ENCODE data around the gene WWOX.

Gene WWOX

DNA sequence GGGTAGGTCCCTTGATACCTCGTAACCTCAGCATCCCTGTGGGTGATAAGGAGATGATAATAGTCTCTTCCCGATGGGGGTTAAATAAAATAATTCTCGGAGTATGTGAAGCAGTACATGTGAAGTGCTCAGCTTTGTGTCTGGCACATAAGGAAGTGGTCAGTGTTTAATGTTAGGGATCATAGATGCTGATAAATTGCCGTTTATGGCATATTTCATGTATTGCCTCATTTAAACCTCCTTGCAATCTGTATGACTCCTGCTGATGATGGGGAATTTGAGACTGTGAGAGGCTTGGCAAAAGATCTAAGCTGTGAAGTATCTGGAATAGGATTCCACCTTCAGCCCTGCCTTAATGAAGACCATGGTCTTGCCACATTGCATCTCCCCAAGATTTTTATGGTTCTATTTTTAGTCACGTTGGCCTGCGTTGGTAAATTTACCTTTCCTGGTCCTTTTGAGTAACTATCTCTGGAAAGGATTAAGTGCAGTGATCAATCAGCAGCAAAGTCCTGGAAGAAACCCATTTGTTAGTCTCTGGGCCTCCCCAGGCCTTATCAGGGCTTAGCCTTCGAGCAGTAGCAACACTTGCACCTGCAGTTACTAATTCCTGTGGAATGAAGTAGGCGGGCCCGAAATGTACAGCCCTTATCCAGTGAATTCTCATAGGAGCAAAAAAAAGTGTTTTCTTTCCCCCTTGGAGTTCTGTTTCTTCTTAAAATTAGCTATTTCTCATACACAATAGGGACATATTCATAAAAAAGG, 144.9 kb downstream of the WWOX start:
- DNase-seq = no peak
- in situ Hi-C loops (cut with MboI; ENCODE audit: low pct_unique_long_range_greater_than_20kb, low sequenced_read_pairs) = no loop called here

DNA sequence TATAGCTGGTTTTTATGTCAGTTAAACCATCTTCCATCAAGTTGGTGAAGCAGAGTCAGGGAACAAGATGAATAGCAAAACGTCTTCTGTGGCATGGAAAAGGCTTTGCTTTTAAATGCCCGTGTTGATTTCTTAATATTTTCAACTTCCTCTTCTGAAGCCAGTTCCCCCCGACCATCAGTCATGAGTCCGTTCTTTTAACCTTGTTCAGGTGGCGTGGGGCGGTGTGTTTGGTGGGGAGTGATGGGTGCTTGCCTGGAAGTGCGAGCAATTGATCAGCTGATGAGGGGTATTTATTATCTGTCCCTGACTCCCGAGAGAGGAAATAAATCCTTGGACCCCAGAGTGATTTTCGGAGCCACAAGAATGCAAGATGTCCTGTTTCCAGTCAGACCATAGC, 147.1 kb downstream of the WWOX start:
- DNase-seq = no peak
- in situ Hi-C loops (cut with MboI; ENCODE audit: low pct_unique_long_range_greater_than_20kb, low sequenced_read_pairs) = no loop called here

GRCh38 chr16:78249056-78249455, 149.6 kb downstream of the WWOX start:
- DNase-seq = no peak
- in situ Hi-C loops (cut with MboI; ENCODE audit: low pct_unique_long_range_greater_than_20kb, low sequenced_read_pairs) = no loop called here

DNA sequence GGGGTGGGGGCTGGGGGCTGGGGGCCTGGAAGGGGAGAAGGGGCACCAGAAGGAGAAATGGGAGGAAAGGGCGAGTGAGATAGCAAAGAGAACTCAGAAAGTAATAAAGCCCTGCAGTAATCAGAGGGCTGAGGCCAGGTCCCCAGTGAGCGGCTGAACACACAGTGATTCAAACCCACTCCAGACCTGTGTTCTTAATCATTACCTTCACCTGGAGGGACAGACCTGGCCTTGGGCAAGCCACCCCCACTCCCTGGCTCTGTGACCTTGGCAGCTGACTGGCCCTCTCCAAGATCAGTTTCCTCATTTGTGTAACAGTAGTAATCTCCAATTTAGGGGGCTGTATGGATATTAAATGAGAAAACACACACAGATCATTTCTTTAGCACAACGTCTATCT, 150.4 kb downstream of the WWOX start:
- DNase-seq = no peak

GRCh38 chr16:78251115-78251514, 151.7 kb downstream of the WWOX start:
- in situ Hi-C loops (cut with MboI; ENCODE audit: low pct_unique_long_range_greater_than_20kb, low sequenced_read_pairs) = no loop called here
- DNase-seq = no peak

More for the DNA sequence above, 150.4 kb downstream of the WWOX start:
- in situ Hi-C loops (cut with MboI; ENCODE audit: low pct_unique_long_range_greater_than_20kb, low sequenced_read_pairs) = no loop called here

DNA sequence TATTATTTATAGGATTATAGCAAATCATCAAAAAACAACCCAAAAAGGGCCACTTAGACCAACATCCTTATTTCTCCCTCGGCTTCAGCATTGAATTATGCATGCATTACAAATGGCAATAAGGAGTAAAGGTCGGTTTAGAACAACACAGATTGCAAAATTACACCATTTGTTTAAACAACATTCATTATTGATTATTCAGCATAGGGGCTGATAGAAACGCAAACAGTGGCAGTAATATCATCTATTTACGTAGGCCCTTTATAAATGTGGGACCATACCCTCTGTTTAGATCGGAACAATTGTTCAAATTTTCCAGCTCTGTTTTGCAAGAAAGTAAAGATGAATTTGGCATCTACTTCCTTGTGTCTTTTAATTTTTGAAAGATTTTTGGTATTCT, 153.3 kb downstream of the WWOX start:
- in situ Hi-C loops (cut with MboI; ENCODE audit: low pct_unique_long_range_greater_than_20kb, low sequenced_read_pairs) = no loop called here

GRCh38 chr16:78254841-78255240, 155.4 kb downstream of the WWOX start:
- in situ Hi-C loops (cut with MboI; ENCODE audit: low pct_unique_long_range_greater_than_20kb, low sequenced_read_pairs) = no loop called here
- DNase-seq = no peak

More for the DNA sequence above, 153.3 kb downstream of the WWOX start:
- DNase-seq = no peak

- DNase-seq = no peak
- in situ Hi-C loops (cut with MboI; ENCODE audit: low pct_unique_long_range_greater_than_20kb, low sequenced_read_pairs) = no loop called here
Measured at GRCh38 chr16:78256686-78257375, 157.4 kb downstream of the WWOX start.

DNA sequence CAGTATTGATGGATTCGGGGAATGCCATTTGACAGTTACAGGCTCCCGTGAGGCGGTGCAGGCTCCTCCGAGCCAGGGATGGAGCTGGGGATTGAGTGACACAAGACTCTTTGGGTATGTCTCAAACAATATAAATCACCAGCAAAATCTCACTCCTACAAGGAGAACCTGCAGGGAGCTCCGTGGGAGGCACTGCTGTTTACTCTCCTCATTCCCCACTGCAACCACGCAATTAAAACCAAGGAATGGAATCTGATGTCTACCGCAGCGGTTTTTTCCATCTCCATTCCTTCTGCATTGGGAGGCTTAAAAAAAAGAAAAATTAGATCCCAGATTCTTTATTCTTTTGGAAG, 157.9 kb downstream of the WWOX start:
- in situ Hi-C loops (cut with MboI; ENCODE audit: low pct_unique_long_range_greater_than_20kb, low sequenced_read_pairs) = no loop called here
- no peak for DNase-seq

- DNase-seq = no peak
- in situ Hi-C loops (cut with MboI; ENCODE audit: low pct_unique_long_range_greater_than_20kb, low sequenced_read_pairs) = no loop called here
Measured at GRCh38 chr16:78258375-78259065, 159.1 kb downstream of the WWOX start.

GRCh38 chr16:78259873-78260272, 160.4 kb downstream of the WWOX start:
- no peak for DNase-seq
- in situ Hi-C loops (cut with MboI; ENCODE audit: low pct_unique_long_range_greater_than_20kb, low sequenced_read_pairs) = no loop called here

DNA sequence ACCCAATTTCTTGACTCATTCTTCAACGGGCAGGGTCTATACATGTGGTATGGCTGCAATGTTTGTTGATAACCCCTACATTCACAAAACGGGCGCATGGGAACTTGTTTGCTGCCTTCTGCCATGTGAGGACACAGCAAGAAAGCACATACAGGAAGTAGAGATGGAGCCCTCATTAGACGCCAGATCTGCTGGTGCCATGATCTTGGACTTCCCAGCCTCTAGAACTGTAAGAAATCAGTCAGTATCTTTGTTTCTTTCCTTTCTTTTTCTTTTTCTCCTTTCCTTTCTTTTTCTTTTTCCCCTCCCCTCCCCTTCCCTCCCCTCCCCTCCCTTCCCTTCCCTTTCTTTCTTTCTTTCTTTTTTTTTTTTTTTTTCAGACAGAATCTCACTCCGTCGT, 165.2 kb downstream of the WWOX start:
- in situ Hi-C loops (cut with MboI; ENCODE audit: low pct_unique_long_range_greater_than_20kb, low sequenced_read_pairs) = no loop called here
- no peak for DNase-seq

DNA sequence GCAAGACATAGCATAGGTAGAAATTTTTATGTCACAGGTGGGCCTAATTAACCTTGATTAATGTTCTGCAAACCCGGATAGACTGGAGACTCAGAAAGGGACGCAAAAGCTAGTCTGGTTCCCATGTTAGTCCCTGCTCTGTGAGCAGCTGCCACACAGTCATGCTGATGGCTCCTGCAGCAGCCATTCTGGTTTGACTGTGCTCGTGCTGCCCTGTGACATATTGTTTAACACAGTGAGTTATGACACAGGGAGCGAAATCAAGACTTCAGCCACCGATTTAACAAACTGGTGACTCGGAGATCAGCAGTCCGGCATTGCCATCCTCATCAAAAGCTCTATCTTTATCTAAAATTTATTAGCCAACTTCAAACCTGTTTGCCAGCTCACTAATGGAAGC, 169.8 kb downstream of the WWOX start:
- in situ Hi-C loops (cut with MboI; ENCODE audit: low pct_unique_long_range_greater_than_20kb, low sequenced_read_pairs) = no loop called here
- DNase-seq = no peak

GRCh38 chr16:78271981-78272380, 172.5 kb downstream of the WWOX start:
- in situ Hi-C loops (cut with MboI; ENCODE audit: low pct_unique_long_range_greater_than_20kb, low sequenced_read_pairs) = no loop called here
- DNase-seq = no peak

GRCh38 chr16:78274771-78275170, 175.3 kb downstream of the WWOX start:
- in situ Hi-C loops (cut with MboI; ENCODE audit: low pct_unique_long_range_greater_than_20kb, low sequenced_read_pairs) = no loop called here
- DNase-seq = no peak

DNA sequence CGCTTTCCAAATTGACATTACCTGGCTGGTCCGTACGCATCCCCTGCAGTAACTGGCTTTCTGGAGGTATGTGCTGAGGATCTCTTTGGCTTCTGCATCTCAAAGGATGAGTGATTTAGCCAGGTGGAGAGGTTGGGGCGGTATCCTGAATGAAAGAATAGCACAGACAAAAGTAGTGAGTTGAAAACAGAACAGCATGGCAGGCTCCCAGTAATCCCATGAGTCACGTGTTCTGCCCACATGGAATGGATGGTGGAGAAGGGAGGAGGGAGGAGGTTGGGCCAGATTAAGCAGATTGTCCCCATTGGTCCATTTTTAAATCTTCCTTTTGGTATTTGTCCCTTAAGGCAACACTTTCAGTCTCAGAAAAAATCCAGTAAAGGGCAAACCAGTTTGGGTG, 176.0 kb downstream of the WWOX start:
- no peak for DNase-seq
- in situ Hi-C loops (cut with MboI; ENCODE audit: low pct_unique_long_range_greater_than_20kb, low sequenced_read_pairs) = no loop called here

GRCh38 chr16:78277321-78278055, 178.0 kb downstream of the WWOX start:
- DNase-seq = no peak
- in situ Hi-C loops (cut with MboI; ENCODE audit: low pct_unique_long_range_greater_than_20kb, low sequenced_read_pairs) = no loop called here

DNA sequence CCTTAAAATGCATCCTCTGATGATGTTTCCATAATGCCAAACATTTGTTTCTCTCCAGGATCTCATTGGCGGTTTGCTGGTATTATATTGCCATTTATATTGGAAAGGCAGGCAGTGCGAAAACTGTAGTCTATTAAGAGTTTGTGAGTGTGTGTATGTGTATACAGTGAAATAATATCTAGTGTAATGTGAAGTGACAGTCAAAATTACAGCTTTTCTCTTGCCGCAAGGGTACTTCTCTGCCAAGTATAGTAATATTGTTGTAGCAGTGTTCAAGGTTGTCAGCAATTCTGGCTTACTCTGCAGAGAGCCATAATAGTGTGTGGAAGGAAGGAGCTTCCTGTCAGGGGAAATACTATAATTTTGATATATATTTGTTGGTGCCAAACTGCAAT, 178.6 kb downstream of the WWOX start:
- in situ Hi-C loops (cut with MboI; ENCODE audit: low pct_unique_long_range_greater_than_20kb, low sequenced_read_pairs) = no loop called here
- no peak for DNase-seq

GRCh38 chr16:78281115-78281514, 181.7 kb downstream of the WWOX start:
- no peak for DNase-seq

More at GRCh38 chr16:78281115-78281514, 181.7 kb downstream of the WWOX start:
- in situ Hi-C loops (cut with MboI; ENCODE audit: low pct_unique_long_range_greater_than_20kb, low sequenced_read_pairs) = no loop called here
